ENCODE measurements around the gene MACROD2. TPM values are rescaled to one million over a fixed set of nuclear protein-coding genes. Genes with fewer than 3 reads are reported as not detected.

MACROD2 gene
- polyA plus RNA-seq, 1 donor from 2014 or later: 23.2 TPM

- Histone ChIP-seq H3K9me2 (ENCODE audit: insufficient read depth, low read length) (no peaks in the 10 kb centered on the region), H3K27me3 (ENCODE audit: insufficient read depth, low read depth, low read length) (no peaks in the 10 kb centered on the region), H3K4me3 (ENCODE audit: low read length) (no peak overlapping the region), H3K27ac (ENCODE audit: low read length) (no peak overlapping the region), H3K79me2 (replicated peaks; ENCODE audit: insufficient read depth, low read length) (no peaks in the 10 kb centered on the region), H3K4me2 (ENCODE audit: low read length) (no peak overlapping the region), H3K9ac (ENCODE audit: low read length) (no peak overlapping the region), H3F3A (ENCODE audit: insufficient read depth, low read length, poor library complexity, severe bottlenecking) (no peaks in the 10 kb centered on the region), H2AFZ (ENCODE audit: low read depth, low read length) (no peak overlapping the region), H4K20me1 (ENCODE audit: insufficient read depth) (no peaks in the 10 kb centered on the region), H3K9me3 (ENCODE audit: low read length) (no peaks in the 10 kb centered on the region), H3K36me3 (ENCODE audit: insufficient read depth, low read length) (no peaks in the 10 kb centered on the region)
- TF ChIP-seq, protein P1, sequence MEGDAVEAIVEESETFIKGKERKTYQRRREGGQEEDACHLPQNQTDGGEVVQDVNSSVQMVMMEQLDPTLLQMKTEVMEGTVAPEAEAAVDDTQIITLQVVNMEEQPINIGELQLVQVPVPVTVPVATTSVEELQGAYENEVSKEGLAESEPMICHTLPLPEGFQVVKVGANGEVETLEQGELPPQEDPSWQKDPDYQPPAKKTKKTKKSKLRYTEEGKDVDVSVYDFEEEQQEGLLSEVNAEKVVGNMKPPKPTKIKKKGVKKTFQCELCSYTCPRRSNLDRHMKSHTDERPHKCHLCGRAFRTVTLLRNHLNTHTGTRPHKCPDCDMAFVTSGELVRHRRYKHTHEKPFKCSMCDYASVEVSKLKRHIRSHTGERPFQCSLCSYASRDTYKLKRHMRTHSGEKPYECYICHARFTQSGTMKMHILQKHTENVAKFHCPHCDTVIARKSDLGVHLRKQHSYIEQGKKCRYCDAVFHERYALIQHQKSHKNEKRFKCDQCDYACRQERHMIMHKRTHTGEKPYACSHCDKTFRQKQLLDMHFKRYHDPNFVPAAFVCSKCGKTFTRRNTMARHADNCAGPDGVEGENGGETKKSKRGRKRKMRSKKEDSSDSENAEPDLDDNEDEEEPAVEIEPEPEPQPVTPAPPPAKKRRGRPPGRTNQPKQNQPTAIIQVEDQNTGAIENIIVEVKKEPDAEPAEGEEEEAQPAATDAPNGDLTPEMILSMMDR (IDR thresholded peaks at IDR 0.05; ENCODE audit: poor library complexity, severe bottlenecking): no peak
- TF ChIP-seq TAF1 (IDR thresholded peaks at IDR 0.05; ENCODE audit: low read depth) (no peak), POLR2AphosphoS5 (IDR thresholded peaks at IDR 0.05) (no peak), EP300 (conservative IDR thresholded peaks at IDR 0.05; ENCODE audit: poor library complexity, severe bottlenecking) (no peak), EZH2 (IDR thresholded peaks at IDR 0.05; ENCODE audit: borderline replicate concordance, insufficient read depth, low read length, poor library complexity, severe bottlenecking) (no peak), REST (IDR thresholded peaks at IDR 0.05; ENCODE audit: borderline replicate concordance) (no peak), MXI1 (conservative IDR thresholded peaks at IDR 0.05; ENCODE audit: poor library complexity, severe bottlenecking) (no peak), SMC3 (conservative IDR thresholded peaks at IDR 0.05; ENCODE audit: poor library complexity) (no peak), RAD21 (conservative IDR thresholded peaks at IDR 0.05) (no peak)
Measured at GRCh38 chr20:15542655-15543054, 1547.3 kb downstream of the MACROD2 start.

- Histone ChIP-seq H2AFZ (ENCODE audit: low read depth, low read length) (no peak overlapping the region), H3K4me2 (ENCODE audit: low read length) (no peak overlapping the region), H3K79me2 (replicated peaks; ENCODE audit: insufficient read depth, low read length) (no peaks in the 10 kb centered on the region), H3K4me3 (ENCODE audit: low read length) (no peak overlapping the region), H3K9me3 (ENCODE audit: low read length) (no peaks in the 10 kb centered on the region), H3F3A (ENCODE audit: insufficient read depth, low read length, poor library complexity, severe bottlenecking) (no peaks in the 10 kb centered on the region), H3K27me3 (ENCODE audit: insufficient read depth, low read depth, low read length) (no peaks in the 10 kb centered on the region), H4K20me1 (ENCODE audit: insufficient read depth) (no peaks in the 10 kb centered on the region), H3K9me2 (ENCODE audit: insufficient read depth, low read length) (no peaks in the 10 kb centered on the region), H3K27ac (ENCODE audit: low read length) (no peak overlapping the region), H3K36me3 (ENCODE audit: insufficient read depth, low read length) (no peaks in the 10 kb centered on the region), H3K9ac (ENCODE audit: low read length) (no peak overlapping the region)
- TF ChIP-seq RAD21 (conservative IDR thresholded peaks at IDR 0.05) (no peak), TAF1 (IDR thresholded peaks at IDR 0.05; ENCODE audit: low read depth) (no peak)
Measured at GRCh38 chr20:15544742-15545141, 1549.4 kb downstream of the MACROD2 start.
